ENCODE data around the gene SSBP2.

Gene SSBP2

DNA sequence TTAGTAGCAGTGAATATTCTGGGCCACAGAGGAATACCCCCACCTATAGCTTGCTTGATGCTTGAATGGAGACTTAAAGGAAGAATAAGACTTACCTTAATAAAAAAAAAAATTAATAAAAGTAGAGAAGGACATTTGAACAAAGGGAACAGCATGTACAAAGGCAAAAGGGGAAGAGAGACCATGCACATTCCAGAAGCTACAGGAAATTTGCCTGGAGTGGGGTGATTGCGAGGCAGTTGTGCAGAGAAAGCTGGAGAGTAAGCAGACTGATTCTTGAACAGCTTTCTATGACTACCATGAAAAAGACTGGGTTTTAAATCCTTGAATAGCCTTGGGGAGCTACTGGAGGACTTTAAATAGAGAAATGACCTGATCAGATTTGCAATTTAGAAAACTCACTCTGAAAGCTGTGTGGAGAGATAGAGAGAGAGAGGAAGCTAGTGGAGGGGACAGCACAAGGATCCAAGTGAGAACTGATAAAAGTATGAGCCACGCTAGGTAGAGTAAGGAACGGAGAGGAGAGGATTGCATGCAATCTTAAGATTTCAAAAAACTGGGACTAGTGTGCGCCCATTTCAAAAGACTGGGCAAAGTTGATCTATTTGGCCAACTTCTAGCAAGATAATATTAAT is 12.5 kb upstream of the SSBP2 start:
- H3K9me3 ChIP-seq (ENCODE audit: control insufficient read depth, insufficient read depth, low read length), result no peaks in the 10 kb centered on the region
- no peaks in the 10 kb centered on the region for H3K36me3 ChIP-seq (ENCODE audit: control insufficient read depth, insufficient read depth, low read length)
- H3K27me3 ChIP-seq (ENCODE audit: control insufficient read depth, insufficient read depth, low read length), result no peaks in the 10 kb centered on the region
- H3K9ac ChIP-seq (ENCODE audit: low read depth, low read length), result no peak overlapping the region
- peaks cover 5% of the 10 kb centered on the region for H3K4me1 ChIP-seq (ENCODE audit: control insufficient read depth, insufficient read depth, low read length)
- no peak overlapping the region for H3K4me3 ChIP-seq (ENCODE audit: low read depth, low read length)

DNA sequence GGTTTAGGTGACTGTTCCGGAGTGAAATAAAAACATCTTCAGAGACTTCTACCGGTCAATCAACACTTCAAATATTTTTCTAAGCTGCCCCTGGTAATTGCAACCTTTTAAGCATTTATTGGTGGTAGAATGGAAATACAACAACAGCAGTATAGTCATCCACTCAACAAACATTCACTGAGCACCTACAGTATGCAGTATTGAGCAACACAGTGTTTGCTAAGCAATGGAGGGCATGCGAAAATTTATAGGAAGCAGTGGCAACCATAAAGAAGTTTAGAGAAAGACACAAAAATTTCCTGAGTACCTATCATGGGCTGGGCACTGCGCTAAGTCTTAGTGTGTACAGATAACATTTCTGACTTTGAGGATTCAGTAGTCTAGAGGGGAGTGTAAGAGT is 12.0 kb upstream of the SSBP2 start:
- H3K36me3 ChIP-seq (ENCODE audit: control insufficient read depth, insufficient read depth, low read length), result no peaks in the 10 kb centered on the region
- no peaks in the 10 kb centered on the region for H3K27me3 ChIP-seq (ENCODE audit: control insufficient read depth, insufficient read depth, low read length)
- no peaks in the 10 kb centered on the region for H3K9me3 ChIP-seq (ENCODE audit: control insufficient read depth, insufficient read depth, low read length)
- H3K4me1 ChIP-seq (ENCODE audit: control insufficient read depth, insufficient read depth, low read length), result peaks cover 3% of the 10 kb centered on the region
- no peak overlapping the region for H3K4me3 ChIP-seq (ENCODE audit: low read depth, low read length)
- H3K9ac ChIP-seq (ENCODE audit: low read depth, low read length), result no peak overlapping the region

DNA sequence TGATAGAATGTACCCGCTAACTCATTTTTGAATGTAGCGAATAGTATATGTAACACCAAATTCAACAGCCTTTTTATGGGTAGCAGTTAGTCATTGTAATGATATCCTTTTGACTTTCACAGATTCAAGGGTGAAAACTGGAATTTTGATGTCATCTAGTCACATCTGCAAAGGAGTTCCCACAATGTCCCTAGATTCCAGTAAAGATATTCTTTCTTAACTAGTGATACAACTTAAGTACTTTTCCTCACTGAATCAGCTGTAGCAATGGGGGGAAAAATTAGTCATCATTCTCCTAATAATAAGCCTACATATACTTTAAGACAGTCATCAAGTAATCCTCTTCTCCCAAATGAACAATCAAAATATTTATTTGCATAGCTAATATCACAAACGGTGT is 11.5 kb upstream of the SSBP2 start:
- Histone ChIP-seq H3K4me3 (ENCODE audit: low read depth, low read length) (no peak overlapping the region), H3K4me1 (ENCODE audit: control insufficient read depth, insufficient read depth, low read length) (no peaks in the 10 kb centered on the region), H3K9ac (ENCODE audit: low read depth, low read length) (no peak overlapping the region), H3K9me3 (ENCODE audit: control insufficient read depth, insufficient read depth, low read length) (no peaks in the 10 kb centered on the region), H3K36me3 (ENCODE audit: control insufficient read depth, insufficient read depth, low read length) (no peaks in the 10 kb centered on the region), H3K27me3 (ENCODE audit: control insufficient read depth, insufficient read depth, low read length) (no peaks in the 10 kb centered on the region)

DNA sequence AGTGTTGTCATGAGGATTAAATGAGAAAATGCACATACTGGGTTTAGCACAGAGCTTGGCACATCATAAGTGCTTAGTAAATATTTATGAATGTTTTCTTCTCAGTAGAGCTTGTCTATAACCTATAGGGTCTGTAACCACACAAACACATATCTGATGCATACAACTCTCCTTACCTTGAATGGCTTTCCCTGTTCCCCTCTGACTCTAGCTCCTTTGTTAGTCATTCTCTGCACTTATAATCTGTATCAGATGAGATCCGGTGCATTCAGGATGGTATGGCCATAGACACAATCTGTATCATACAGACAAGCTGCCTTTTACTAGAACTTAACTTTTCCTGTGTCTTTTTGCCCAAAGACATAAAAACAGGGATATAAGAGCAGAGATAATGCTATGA is 11.1 kb upstream of the SSBP2 start:
- no peaks in the 10 kb centered on the region for H3K9me3 ChIP-seq (ENCODE audit: control insufficient read depth, insufficient read depth, low read length)
- no peak overlapping the region for H3K4me3 ChIP-seq (ENCODE audit: low read depth, low read length)
- H3K4me1 ChIP-seq (ENCODE audit: control insufficient read depth, insufficient read depth, low read length), result no peaks in the 10 kb centered on the region
- H3K27me3 ChIP-seq (ENCODE audit: control insufficient read depth, insufficient read depth, low read length), result no peaks in the 10 kb centered on the region
- H3K9ac ChIP-seq (ENCODE audit: low read depth, low read length), result no peak overlapping the region
- H3K36me3 ChIP-seq (ENCODE audit: control insufficient read depth, insufficient read depth, low read length), result no peaks in the 10 kb centered on the region

DNA sequence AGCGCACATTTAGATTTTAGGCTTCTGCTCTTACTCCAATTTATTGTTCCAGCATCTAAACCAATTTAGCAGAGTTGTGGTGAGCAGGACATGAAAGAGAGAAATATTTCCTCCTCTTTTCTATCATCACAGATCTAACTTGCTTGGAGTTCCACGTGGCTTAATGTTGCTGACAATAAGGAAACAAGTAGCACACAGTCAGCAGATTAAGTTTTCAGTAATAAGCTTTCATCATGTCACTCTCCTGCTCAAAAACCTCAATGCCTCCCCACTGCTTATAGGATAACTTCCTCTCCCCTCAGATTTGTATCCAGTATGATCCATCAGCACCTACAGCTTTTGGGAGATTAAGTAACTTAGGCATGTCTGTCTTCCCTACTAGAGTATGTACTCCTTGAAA is 10.4 kb upstream of the SSBP2 start:
- Histone ChIP-seq H3K9me3 (ENCODE audit: control insufficient read depth, insufficient read depth, low read length) (no peaks in the 10 kb centered on the region), H3K9ac (ENCODE audit: low read depth, low read length) (no peak overlapping the region), H3K4me3 (ENCODE audit: low read depth, low read length) (no peak overlapping the region), H3K4me1 (ENCODE audit: control insufficient read depth, insufficient read depth, low read length) (peaks cover 2% of the 10 kb centered on the region), H3K36me3 (ENCODE audit: control insufficient read depth, insufficient read depth, low read length) (no peaks in the 10 kb centered on the region), H3K27me3 (ENCODE audit: control insufficient read depth, insufficient read depth, low read length) (no peaks in the 10 kb centered on the region)

DNA sequence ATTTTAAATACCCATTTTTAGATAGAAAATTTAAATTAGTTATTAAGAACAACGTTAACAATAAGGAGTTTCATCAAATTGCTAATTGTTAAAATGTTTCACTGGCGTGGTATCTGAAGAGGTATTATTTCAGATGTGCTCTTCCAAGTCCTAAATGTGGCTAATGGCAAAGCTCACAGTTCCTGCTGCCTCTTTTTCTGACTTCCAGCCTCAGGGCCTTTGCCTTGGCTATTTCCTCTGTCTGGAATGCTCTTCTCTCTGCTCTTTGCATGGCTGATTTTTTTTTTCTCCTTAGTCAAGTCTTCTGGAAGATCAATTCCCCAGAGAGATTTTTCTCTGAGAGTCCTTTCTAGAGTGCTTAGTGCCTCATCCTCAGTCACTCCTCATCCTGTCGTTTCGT is 9.6 kb upstream of the SSBP2 start:
- H3K36me3 ChIP-seq (ENCODE audit: control insufficient read depth, insufficient read depth, low read length), result no peaks in the 10 kb centered on the region
- H3K4me1 ChIP-seq (ENCODE audit: control insufficient read depth, insufficient read depth, low read length), result peaks cover 9% of the 10 kb centered on the region
- H3K9ac ChIP-seq (ENCODE audit: low read depth, low read length), result no peak overlapping the region
- no peaks in the 10 kb centered on the region for H3K9me3 ChIP-seq (ENCODE audit: control insufficient read depth, insufficient read depth, low read length)
- no peaks in the 10 kb centered on the region for H3K27me3 ChIP-seq (ENCODE audit: control insufficient read depth, insufficient read depth, low read length)
- H3K4me3 ChIP-seq (ENCODE audit: low read depth, low read length), result no peak overlapping the region

DNA sequence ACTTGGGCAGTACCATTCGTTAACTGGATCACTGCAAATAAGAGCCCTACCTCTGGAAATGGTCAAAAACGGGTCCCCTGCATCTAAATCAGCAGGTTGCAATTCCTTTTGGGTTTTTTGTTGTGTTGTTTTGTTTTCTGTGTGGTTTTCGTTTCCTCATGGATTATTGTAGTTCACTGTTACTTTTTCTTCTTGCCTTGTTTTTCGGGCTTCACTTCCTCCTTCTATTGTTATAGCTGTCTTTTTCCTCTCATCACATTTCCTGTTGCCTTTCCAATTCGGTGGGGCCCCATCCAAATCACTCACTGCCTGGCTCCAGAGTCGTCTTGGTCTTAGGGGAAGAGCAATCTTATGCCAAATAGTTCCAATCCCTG is 8.7 kb upstream of the SSBP2 start:
- no peaks in the 10 kb centered on the region for H3K36me3 ChIP-seq (ENCODE audit: control insufficient read depth, insufficient read depth, low read length)
- no peak overlapping the region for H3K4me3 ChIP-seq (ENCODE audit: low read depth, low read length)
- H3K4me1 ChIP-seq (ENCODE audit: control insufficient read depth, insufficient read depth, low read length), result peaks cover 15% of the 10 kb centered on the region
- H3K9ac ChIP-seq (ENCODE audit: low read depth, low read length), result no peak overlapping the region
- H3K9me3 ChIP-seq (ENCODE audit: control insufficient read depth, insufficient read depth, low read length), result no peaks in the 10 kb centered on the region
- H3K27me3 ChIP-seq (ENCODE audit: control insufficient read depth, insufficient read depth, low read length), result no peaks in the 10 kb centered on the region

DNA sequence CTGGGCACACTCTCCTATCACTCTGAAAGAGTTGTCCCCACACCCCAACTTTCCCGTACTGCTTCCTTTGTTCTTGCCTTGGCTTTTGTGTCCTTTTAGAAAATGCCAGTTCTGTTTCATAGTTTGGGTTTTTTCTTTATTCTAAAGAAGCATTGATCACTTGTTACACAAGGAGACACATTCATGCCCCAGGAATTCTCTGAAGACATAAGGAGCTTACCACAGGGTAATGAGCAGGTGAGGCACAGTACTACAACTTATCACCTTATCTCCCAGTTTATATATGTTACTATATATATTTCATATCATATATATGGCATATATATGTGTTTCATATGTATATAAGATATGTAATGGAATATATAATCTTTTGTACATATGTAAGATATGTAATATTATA is 6.5 kb upstream of the SSBP2 start:
- no peaks in the 10 kb centered on the region for H3K9me3 ChIP-seq (ENCODE audit: control insufficient read depth, insufficient read depth, low read length)
- no peak overlapping the region for H3K4me3 ChIP-seq (ENCODE audit: low read depth, low read length)

DNA sequence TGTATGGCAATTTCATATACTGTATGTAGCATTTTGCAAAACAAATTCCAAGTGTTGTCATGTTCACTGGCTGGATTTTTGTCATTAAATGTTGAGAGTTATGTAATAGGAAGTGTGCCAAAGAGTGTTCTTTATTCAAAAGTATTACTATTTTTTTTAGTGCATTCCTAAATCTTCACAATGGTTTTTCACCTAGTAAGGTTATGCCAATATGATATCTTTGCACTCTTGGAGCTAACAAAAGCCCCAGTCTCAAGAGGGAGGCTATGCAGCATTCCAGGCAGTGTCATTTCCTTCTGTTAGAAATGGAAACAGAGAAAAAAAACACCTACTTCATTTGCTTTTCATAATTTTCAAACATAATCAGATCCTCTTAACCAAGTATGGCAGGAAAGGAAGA is 5.1 kb upstream of the SSBP2 start:
- no peaks in the 10 kb centered on the region for H3K9me3 ChIP-seq (ENCODE audit: control insufficient read depth, insufficient read depth, low read length)
- H3K36me3 ChIP-seq (ENCODE audit: control insufficient read depth, insufficient read depth, low read length), result no peaks in the 10 kb centered on the region
- H3K4me3 ChIP-seq (ENCODE audit: low read depth, low read length), result no peak overlapping the region
- no peaks in the 10 kb centered on the region for H3K27me3 ChIP-seq (ENCODE audit: control insufficient read depth, insufficient read depth, low read length)
- H3K9ac ChIP-seq (ENCODE audit: low read depth, low read length), result no peak overlapping the region
- peaks cover 32% of the 10 kb centered on the region for H3K4me1 ChIP-seq (ENCODE audit: control insufficient read depth, insufficient read depth, low read length)

More for the DNA sequence above, 6.5 kb upstream of the SSBP2 start:
- Histone ChIP-seq H3K36me3 (ENCODE audit: control insufficient read depth, insufficient read depth, low read length) (no peaks in the 10 kb centered on the region), H3K4me1 (ENCODE audit: control insufficient read depth, insufficient read depth, low read length) (peaks cover 27% of the 10 kb centered on the region), H3K27me3 (ENCODE audit: control insufficient read depth, insufficient read depth, low read length) (no peaks in the 10 kb centered on the region), H3K9ac (ENCODE audit: low read depth, low read length) (no peak overlapping the region)

DNA sequence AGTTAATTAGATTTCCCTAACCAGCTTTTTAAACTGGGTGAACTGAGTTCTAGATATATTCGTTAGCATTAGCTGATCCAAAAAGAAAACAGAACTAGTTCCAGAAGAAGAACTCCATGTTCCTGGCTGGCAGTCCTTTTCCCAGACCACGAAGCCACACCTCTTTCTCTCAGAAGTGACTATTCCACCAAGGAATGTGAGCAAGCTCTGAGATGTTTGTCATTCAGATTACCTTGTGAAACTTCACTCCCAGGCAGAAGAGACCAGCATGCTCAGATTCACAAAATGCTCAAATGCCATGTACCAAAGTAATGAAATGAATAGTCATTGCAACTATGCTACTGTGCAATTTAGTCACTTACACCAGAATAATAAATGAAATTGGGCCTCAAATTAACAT is 4.4 kb upstream of the SSBP2 start:
- no peak overlapping the region for H3K9ac ChIP-seq (ENCODE audit: low read depth, low read length)
- peaks cover 32% of the 10 kb centered on the region for H3K4me1 ChIP-seq (ENCODE audit: control insufficient read depth, insufficient read depth, low read length)
- no peaks in the 10 kb centered on the region for H3K36me3 ChIP-seq (ENCODE audit: control insufficient read depth, insufficient read depth, low read length)
- no peaks in the 10 kb centered on the region for H3K27me3 ChIP-seq (ENCODE audit: control insufficient read depth, insufficient read depth, low read length)
- no peak overlapping the region for H3K4me3 ChIP-seq (ENCODE audit: low read depth, low read length)
- H3K9me3 ChIP-seq (ENCODE audit: control insufficient read depth, insufficient read depth, low read length), result no peaks in the 10 kb centered on the region

DNA sequence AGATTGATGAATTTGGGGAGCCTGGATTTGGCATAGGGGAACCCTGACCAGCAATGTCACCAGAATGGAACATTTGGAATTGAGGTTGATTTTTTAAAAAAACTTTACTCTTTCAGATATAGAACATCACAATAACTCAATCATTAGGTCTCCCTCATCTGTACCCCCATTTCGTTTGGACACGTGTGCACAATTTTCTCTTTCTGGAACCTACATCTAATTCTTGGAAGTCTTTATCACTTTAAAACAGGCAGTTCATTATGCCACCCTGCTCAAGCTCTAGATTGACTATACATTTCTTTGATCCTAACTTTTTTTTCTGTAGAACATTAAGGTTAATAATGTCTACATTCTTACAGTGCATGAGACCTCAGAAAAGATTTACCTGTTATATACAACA is 3.7 kb upstream of the SSBP2 start:
- H3K9me3 ChIP-seq (ENCODE audit: control insufficient read depth, insufficient read depth, low read length), result no peaks in the 10 kb centered on the region
- no peak overlapping the region for H3K9ac ChIP-seq (ENCODE audit: low read depth, low read length)
- H3K27me3 ChIP-seq (ENCODE audit: control insufficient read depth, insufficient read depth, low read length), result no peaks in the 10 kb centered on the region
- H3K36me3 ChIP-seq (ENCODE audit: control insufficient read depth, insufficient read depth, low read length), result no peaks in the 10 kb centered on the region
- peaks cover 32% of the 10 kb centered on the region for H3K4me1 ChIP-seq (ENCODE audit: control insufficient read depth, insufficient read depth, low read length)
- no peak overlapping the region for H3K4me3 ChIP-seq (ENCODE audit: low read depth, low read length)

DNA sequence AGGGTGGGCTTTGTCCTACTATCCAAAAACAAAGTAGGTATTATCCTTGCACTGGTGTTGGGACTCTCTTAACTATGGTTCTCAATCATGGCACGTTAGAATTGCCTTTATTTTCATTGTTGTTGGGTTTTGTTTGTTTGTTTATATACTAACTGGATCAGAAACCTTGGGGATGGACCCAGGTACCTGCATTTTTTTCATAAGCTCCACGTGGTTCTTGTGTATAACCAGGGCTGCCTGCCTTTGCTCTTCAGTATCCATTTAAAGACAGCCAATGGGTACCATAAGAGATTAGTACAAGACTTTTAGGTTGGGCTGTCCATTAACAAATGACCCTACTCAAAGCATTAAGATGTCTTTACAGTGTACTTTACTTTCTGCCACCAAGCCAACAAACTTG is 2.5 kb upstream of the SSBP2 start:
- no peaks in the 10 kb centered on the region for H3K36me3 ChIP-seq (ENCODE audit: control insufficient read depth, insufficient read depth, low read length)
- H3K9me3 ChIP-seq (ENCODE audit: control insufficient read depth, insufficient read depth, low read length), result no peaks in the 10 kb centered on the region
- no peak overlapping the region for H3K9ac ChIP-seq (ENCODE audit: low read depth, low read length)
- peaks cover 32% of the 10 kb centered on the region for H3K4me1 ChIP-seq (ENCODE audit: control insufficient read depth, insufficient read depth, low read length)
- no peak overlapping the region for H3K4me3 ChIP-seq (ENCODE audit: low read depth, low read length)
- peaks cover 5% of the 10 kb centered on the region for H3K27me3 ChIP-seq (ENCODE audit: control insufficient read depth, insufficient read depth, low read length)

DNA sequence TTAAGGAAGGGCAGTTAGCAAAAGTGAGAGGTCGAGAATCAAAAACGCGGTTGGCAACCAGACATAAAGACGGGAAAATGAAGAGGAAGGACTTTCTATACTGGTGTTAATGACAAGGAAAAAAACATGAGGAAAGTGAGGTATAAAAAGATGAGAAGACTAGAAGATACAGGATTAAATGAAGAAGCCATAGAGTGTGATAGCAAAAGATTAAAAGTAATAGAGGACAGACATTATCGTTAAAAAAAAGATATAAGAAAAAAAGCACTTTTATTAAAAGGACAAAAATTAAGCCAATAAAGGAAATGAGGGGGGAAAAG is 1.7 kb upstream of the SSBP2 start:
- no peak overlapping the region for H3K4me3 ChIP-seq (ENCODE audit: low read depth, low read length)
- peaks cover 5% of the 10 kb centered on the region for H3K27me3 ChIP-seq (ENCODE audit: control insufficient read depth, insufficient read depth, low read length)
- no peaks in the 10 kb centered on the region for H3K9me3 ChIP-seq (ENCODE audit: control insufficient read depth, insufficient read depth, low read length)
- no peaks in the 10 kb centered on the region for H3K36me3 ChIP-seq (ENCODE audit: control insufficient read depth, insufficient read depth, low read length)
- peaks cover 32% of the 10 kb centered on the region for H3K4me1 ChIP-seq (ENCODE audit: control insufficient read depth, insufficient read depth, low read length)
- no peak overlapping the region for H3K9ac ChIP-seq (ENCODE audit: low read depth, low read length)

All from iPS-15b (cell line).